Activated naive CD8-positive, alpha-beta T cell treated with anti-CD3 and anti-CD28 coated beads, Interleukin-2, amount 10 ng/mL, durations not matched to agents 7 days and 5 days (primary cell): ENCODE results near the gene RNF151. TPM values are rescaled to one million over a fixed set of nuclear protein-coding genes. Genes with fewer than 3 reads are reported as not detected.

Experiments used
- ATAC-seq: fragments of 150-1000 bp; cut with Tn5 transposase; one replicate; pipeline ENCODE4 v1.10.0; 2021; ENCODE audit warnings: low read depth, moderate library complexity
- POLR2A ChIA-PET: fragments of 350-600 bp; sonication (Branson Sonifier 250); formaldehyde crosslinking; loops from one replicate; lab custom pipeline; 2021; ENCODE audit warnings: antibody characterized with exemption; lab: Charles Lee
- DNase-seq: peaks from one replicate; pipeline ENCODE4 v3.0.0; 2021
- H3K27ac Mint-ChIP-seq: one replicate; pipeline ENCODE4 v1.8.0; 2022; ENCODE audit warnings: mild to moderate bottlenecking, mixed read lengths
- H3K27me3 Mint-ChIP-seq: one replicate; pipeline ENCODE4 v1.8.0; 2022; ENCODE audit warnings: mild to moderate bottlenecking, moderate library complexity, mixed read lengths
- H3K36me3 Mint-ChIP-seq: one replicate; pipeline ENCODE4 v1.8.0; 2021; ENCODE audit warnings: mild to moderate bottlenecking, mixed read lengths
- H3K4me1 Mint-ChIP-seq: one replicate; pipeline ENCODE4 v1.8.0; 2021; ENCODE audit warnings: mixed read lengths
- H3K4me3 Mint-ChIP-seq: one replicate; pipeline ENCODE4 v1.8.0; 2022; ENCODE audit warnings: mild to moderate bottlenecking, moderate library complexity, mixed read lengths
- H3K9me3 Mint-ChIP-seq: one replicate; pipeline ENCODE4 v1.8.0; 2021; ENCODE audit warnings: mixed read lengths
- total RNA-seq, 2 experiments: library from RNA; stranded (reverse); gene quantifications; one replicate each; pipeline ENCODE4 v1.2.3, GENCODE V29; 2021

RNF151 gene
- total RNA-seq, 2 experiments from 2014 or later = not detected

DNA sequence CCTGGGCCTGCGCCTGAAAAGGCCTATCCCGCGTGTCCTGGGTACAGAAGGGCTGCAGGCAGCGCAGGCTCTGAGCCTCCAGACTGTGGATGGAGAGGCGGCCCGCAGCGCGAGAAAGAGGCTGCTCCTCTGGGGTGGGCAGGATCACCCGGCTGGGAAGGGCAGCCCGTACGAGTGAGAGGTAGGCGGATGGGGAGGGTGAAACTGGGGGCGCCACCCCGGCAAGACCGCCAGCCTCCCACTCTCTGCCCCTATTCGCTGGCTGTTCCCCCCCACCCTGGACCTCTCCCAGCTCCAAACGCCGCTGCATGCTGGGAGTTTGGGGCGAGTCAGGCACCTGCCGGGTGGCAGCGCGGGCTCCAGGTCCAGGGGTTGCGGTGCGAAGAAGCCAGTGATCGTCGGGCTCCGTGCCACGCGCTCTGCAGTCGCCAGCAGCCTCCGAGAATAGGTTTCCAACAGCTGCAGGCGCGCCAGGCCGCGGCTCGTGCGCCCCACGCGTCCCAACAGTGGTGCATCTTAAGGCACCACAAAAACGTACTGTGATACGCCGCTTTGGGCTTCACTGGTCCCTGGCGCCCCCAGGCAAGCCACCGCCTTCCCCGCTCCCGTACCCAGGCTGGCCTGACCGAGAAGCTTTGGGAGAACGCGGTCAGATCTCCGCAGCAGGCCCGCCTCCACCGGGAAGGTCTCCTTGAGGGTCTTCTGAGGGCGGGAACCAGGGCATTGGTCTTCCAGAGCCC is 13.5 kb downstream of the RNF151 start:
- no peaks in the 10 kb centered on the region for H3K9me3 Mint-ChIP-seq

DNA sequence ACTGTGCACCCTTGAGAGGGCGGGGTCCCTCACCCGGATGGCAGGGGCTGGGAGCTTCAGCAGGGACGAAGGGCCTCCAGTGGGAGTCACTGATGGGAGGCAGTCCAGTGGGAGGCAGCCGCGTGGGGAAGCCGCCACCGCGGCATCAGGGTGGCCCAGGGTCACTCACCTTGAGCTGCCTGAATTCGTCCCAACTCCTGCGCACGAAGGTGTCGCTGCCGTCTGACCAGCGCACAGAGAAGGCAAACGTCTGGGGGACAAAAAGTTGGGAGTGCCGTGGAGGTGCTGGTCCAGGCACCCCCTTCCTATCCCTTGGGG is 14.1 kb downstream of the RNF151 start:
- DNase-seq (no peak), ATAC-seq (no peak)
- Mint-ChIP-seq H3K27ac (no peak overlapping the region), H3K9me3 (no peaks in the 10 kb centered on the region), H3K4me1 (peaks cover 9% of the 10 kb centered on the region), H3K36me3 (peaks cover 4% of the 10 kb centered on the region), H3K4me3 (no peak overlapping the region), H3K27me3 (peaks cover 30% of the 10 kb centered on the region)
- POLR2A ChIA-PET = interaction anchor here (0.7 to 8.6 kb wide), 4 partner anchors 9 to 174 kb away, joined by 3 to 50 read pairs (median 4); partner anchors contain the start of genes RPS2, TBL3 and TRAF7

More for the DNA sequence above, 13.5 kb downstream of the RNF151 start:
- H3K27me3 Mint-ChIP-seq = peaks cover 30% of the 10 kb centered on the region
- peaks cover 4% of the 10 kb centered on the region for H3K36me3 Mint-ChIP-seq
- POLR2A ChIA-PET = interaction anchor here (0.7 to 8.6 kb wide), 2 partner anchors 11 to 15 kb away, joined by 3 to 50 read pairs; partner anchors contain the start of gene RPS2
- no peak overlapping the region for H3K27ac Mint-ChIP-seq
- DNase-seq (no peak), ATAC-seq (no peak)
- peaks cover 6% of the 10 kb centered on the region for H3K4me1 Mint-ChIP-seq
- H3K4me3 Mint-ChIP-seq = no peak overlapping the region

DNA sequence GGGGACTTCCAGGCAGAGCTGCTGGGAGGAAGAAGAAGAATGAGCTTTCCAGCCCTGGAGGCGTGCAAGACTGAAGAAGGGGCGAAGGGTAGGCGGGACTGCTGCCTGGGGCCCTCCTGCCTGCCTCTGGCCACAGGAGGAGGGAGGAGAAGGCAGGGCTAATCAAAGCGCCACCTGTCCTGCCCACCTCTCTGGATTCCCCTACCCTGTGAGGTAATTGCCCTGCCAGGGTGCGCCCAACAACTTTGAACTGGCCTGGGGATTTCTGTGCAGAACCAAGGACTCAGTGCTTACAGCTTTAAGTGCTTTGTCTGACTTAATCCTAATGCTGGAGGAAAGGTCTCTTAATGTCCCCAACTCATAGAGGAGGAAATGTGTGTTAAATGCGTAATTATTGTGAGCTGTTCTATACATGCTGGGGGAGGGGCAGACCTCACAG is 14.8 kb downstream of the RNF151 start, which contains the start of gene NOXO1:
NOXO1 (minus strand) TSS at position 72 of the 439 bp plus-strand sequence. CDS start 290 bp downstream, outside the sequence.
- DNase-seq (no peak), ATAC-seq (no peak)
- POLR2A ChIA-PET = interaction anchor here (1.3 to 8.6 kb wide), 3 partner anchors 10 to 174 kb away, joined by 4 to 50 read pairs (median 5); partner anchors contain the start of genes RPS2, TBL3 and TRAF7
- Mint-ChIP-seq H3K4me3 (no peak within 1 kb of the TSS), H3K4me1 (peaks cover 12% of the 10 kb centered on the region), H3K9me3 (no peaks in the 10 kb centered on the region), H3K27me3 (peaks cover 30% of the 10 kb centered on the region), H3K36me3 (no peaks in the 10 kb centered on the region), H3K27ac (peak within 1 kb of the TSS; percentile 34)

DNA sequence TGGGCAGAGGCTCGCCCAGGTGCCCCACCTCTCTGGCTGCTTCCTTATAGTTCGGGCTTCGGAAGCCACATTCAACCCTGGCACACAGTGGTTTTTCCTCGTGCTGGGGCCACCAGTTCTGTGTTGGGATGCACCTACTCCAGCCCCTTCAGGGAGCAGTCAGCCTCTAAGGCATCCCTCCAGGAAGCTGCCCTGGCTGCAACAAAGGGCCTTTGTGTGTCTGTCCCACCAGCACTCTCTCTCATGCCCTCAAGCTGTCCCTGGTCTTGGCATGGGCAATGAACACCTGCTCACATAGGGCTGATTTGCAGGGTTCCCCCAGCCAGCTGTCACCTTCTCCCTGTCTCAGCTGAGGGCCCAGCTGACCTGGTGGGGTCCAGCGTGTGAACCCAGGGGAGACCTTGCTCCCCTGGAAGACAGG is 15.4 kb downstream of the RNF151 start:
- POLR2A ChIA-PET = interaction anchor here (0.8 to 8.6 kb wide), 4 partner anchors 10 to 173 kb away, joined by 3 to 50 read pairs (median 4); partner anchors contain the start of genes RPS2, TBL3 and TRAF7
- H3K4me3 Mint-ChIP-seq = no peak overlapping the region
- ATAC-seq (no peak), DNase-seq (no peak)
- peaks cover 30% of the 10 kb centered on the region for H3K27me3 Mint-ChIP-seq
- no peaks in the 10 kb centered on the region for H3K9me3 Mint-ChIP-seq
- no peaks in the 10 kb centered on the region for H3K36me3 Mint-ChIP-seq
- no peak overlapping the region for H3K27ac Mint-ChIP-seq
- H3K4me1 Mint-ChIP-seq = peaks cover 12% of the 10 kb centered on the region

DNA sequence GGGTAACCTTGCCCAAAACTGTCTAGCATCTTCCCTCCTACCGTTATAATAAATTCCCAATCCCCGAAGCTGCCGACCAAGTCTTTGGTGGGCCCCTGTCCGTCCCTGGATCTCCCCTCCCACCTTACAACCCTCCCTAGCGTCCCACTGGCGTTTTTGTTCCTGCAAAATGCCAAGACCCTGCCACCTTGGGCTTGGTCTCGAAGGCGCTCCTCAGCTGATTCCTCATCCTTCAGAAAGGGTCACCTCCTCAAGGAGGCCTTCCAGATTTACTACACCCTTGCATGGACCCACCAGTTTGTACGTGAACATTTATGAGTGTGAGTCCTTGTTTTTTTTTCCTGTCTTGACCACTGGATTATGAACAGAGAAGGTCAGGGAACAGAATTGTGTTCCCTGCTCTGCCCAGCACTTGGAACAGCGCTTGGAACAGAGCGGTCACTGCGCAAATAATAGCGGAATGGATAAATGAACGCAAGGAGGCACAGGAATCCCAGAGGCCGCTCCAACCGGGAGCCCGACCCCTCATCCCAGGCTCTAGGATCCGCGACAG is 16.4 kb downstream of the RNF151 start:
- Mint-ChIP-seq H3K4me3 (peak overlapping the region; percentile 73), H3K27me3 (peaks cover 30% of the 10 kb centered on the region), H3K27ac (no peak overlapping the region), H3K4me1 (peaks cover 12% of the 10 kb centered on the region), H3K36me3 (no peaks in the 10 kb centered on the region), H3K9me3 (no peaks in the 10 kb centered on the region)
- POLR2A ChIA-PET = interaction anchor here (0.8 to 8.6 kb wide), 3 partner anchors 11 to 172 kb away, joined by 3 to 50 read pairs (median 4); partner anchors contain the start of genes RPS2, TBL3 and TRAF7
- DNase-seq (no peak), ATAC-seq (no peak)

DNA sequence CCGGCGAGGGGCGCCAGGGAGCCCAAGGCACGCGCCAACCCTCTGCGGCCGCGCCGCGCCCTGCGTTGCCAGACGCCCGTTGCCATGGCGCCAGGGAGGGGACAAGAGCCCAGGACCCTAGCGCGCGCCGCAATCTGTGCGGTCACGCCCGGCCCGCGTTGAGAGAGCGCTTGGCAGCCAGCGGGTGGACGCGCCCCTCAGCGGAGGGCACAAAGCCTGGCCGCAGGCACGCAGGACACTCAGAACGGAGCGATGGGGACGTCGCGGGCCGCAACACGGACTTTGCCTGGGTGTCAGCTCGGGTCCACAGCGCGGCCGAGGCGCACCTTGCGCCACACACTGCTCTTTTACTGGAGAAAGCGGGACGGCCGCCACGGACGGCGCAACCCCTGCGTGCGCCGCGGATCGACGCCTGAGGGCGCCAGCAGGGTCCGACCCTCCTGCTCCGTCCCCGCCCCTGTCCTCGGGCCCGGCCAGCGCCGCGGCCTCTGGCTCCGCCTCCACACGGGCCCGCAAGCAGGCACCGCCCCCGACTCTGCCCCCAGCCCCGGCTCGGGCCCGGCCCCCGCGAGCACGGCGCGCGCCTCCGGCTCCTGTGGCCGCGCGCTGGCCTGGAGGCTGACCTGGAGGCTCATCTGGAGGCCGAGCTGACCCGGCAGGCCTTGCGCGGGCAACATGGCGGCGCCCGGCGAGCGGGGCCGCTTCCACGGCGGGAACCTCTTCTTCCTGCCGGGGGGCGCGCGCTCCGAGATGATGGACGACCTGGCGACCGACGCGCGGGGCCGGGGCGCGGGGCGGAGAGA is 17.1 kb downstream of the RNF151 start, which contains the start of gene GFER:
GFER (plus strand) TSS at position 650 of the 803 bp plus-strand sequence; CDS start at position 676, 26 bp downstream.
- POLR2A ChIA-PET = interaction anchor here (0.9 to 8.6 kb wide), 4 partner anchors 12 to 171 kb away, joined by 3 to 50 read pairs (median 5); partner anchors contain the start of genes RPS2, TBL3 and TRAF7
- peak within 1 kb of the TSS; percentile 25 for H3K27ac Mint-ChIP-seq

DNA sequence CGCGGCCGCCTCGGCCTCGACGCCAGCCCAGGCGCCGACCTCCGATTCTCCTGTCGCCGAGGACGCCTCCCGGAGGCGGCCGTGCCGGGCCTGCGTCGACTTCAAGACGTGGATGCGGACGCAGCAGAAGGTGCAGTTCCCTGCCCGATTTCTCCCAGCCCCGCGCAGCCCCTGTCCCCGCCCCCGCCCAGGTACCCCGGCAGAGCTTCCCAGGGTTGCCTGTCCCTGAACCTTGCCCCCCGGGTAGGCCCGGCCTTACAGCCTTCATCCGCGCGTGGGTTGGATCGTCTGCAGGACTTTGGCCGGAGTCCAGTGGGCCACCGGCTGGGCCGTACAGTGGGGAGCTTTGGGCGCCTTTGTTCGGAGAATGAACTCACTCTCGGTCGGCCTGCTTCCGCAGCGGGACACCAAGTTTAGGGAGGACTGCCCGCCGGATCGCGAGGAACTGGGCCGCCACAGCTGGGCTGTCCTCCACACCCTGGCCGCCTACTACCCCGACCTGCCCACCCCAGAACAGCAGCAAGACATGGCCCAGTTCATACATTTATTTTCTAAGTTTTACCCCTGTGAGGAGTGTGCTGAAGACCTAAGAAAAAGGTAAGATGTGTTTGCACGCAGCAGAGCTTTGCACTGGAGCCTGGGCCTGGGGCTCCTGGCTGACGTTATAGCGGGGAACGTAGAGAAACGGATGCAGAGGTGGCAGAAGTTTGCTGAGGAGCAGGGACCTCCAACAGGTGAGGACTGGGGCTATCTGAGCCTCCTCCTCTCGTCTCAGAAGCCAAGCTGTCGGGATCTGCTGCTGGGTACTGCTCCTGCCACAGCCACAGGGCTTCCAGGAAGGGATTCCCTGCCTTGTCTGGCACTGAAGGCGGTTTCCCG is 17.9 kb downstream of the RNF151 start:
- H3K27ac Mint-ChIP-seq = peak overlapping the region; percentile 25
- DNase-seq (no peak), ATAC-seq (peak; percentile 30)
- H3K4me3 Mint-ChIP-seq = peak overlapping the region; percentile 83
- POLR2A ChIA-PET = interaction anchor here (0.5 to 8.6 kb wide), 8 partner anchors 13 to 932 kb away, joined by 3 to 50 read pairs (median 6); partner anchors contain the start of genes RPS2, TBL3 and TRAF7
- peaks cover 43% of the 10 kb centered on the region for H3K27me3 Mint-ChIP-seq
- peaks cover 17% of the 10 kb centered on the region for H3K4me1 Mint-ChIP-seq
- H3K36me3 Mint-ChIP-seq = no peaks in the 10 kb centered on the region
- H3K9me3 Mint-ChIP-seq = no peaks in the 10 kb centered on the region

More for the DNA sequence above, 17.1 kb downstream of the RNF151 start, which contains the start of gene GFER:
- peak; percentile 84 for DNase-seq
- peak; percentile 78 for ATAC-seq
- Mint-ChIP-seq H3K4me1 (peaks cover 14% of the 10 kb centered on the region), H3K9me3 (no peaks in the 10 kb centered on the region), H3K36me3 (no peaks in the 10 kb centered on the region), H3K27me3 (peaks cover 35% of the 10 kb centered on the region), H3K4me3 (peak within 1 kb of the TSS; percentile 83)

DNA sequence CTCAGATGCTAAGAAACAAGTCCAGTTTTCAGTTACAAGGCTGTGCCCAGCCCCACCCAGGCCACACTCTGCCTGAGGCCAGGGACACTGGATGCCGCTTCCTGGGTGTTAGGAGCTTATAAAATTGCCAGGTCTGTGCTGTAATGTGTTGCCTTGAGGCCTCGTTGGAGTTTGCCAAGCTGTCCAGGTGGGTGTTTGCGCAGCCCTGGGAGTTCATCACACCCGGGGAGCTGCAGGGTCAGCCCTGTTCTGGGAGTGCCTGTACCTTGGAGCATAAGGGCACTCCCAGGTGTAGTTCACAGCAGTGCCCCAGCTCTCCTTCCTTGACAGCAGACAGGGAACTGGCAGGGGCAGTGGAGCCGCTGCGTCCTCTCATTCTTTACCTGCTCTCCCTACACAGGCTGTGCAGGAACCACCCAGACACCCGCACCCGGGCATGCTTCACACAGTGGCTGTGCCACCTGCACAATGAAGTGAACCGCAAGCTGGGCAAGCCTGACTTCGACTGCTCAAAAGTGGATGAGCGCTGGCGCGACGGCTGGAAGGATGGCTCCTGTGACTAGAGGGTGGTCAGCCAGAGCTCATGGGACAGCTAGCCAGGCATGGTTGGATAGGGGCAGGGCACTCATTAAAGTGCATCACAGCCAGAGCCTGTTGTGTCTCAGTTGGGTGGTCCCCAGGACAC is 19.0 kb downstream of the RNF151 start:
- Mint-ChIP-seq H3K36me3 (no peaks in the 10 kb centered on the region), H3K9me3 (no peaks in the 10 kb centered on the region), H3K27me3 (peaks cover 40% of the 10 kb centered on the region), H3K4me3 (peak overlapping the region; percentile 83), H3K27ac (no peak overlapping the region), H3K4me1 (peaks cover 17% of the 10 kb centered on the region)
- no peak for ATAC-seq
- DNase-seq = no peak
- POLR2A ChIA-PET = interaction anchor here (1.0 to 8.6 kb wide), 6 partner anchors 14 to 170 kb away, joined by 3 to 50 read pairs (median 8); partner anchors contain the start of genes RNF151, RPS2, TBL3 and TRAF7

DNA sequence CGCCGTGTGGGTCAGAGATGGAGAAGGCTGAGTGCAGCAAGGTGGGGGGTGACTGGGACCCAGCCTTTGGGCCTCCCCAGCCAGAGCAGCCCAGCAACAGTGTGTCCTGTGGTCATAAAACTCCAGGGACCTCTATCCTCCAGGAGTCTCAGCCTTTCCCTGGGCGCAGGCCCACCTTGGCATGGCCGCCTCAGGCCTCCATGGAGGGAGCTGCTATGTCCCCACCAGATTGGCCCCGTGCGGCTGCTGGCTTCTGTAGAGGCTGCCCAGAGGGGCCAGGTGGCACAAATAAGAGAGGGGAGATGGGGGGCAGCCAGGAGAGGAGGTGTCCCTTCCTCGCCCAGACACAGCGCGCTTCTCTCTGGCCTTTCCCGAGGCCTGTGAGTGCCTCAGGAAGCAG is 20.5 kb downstream of the RNF151 start:
- ATAC-seq = no peak
- no peak overlapping the region for H3K4me3 Mint-ChIP-seq

DNA sequence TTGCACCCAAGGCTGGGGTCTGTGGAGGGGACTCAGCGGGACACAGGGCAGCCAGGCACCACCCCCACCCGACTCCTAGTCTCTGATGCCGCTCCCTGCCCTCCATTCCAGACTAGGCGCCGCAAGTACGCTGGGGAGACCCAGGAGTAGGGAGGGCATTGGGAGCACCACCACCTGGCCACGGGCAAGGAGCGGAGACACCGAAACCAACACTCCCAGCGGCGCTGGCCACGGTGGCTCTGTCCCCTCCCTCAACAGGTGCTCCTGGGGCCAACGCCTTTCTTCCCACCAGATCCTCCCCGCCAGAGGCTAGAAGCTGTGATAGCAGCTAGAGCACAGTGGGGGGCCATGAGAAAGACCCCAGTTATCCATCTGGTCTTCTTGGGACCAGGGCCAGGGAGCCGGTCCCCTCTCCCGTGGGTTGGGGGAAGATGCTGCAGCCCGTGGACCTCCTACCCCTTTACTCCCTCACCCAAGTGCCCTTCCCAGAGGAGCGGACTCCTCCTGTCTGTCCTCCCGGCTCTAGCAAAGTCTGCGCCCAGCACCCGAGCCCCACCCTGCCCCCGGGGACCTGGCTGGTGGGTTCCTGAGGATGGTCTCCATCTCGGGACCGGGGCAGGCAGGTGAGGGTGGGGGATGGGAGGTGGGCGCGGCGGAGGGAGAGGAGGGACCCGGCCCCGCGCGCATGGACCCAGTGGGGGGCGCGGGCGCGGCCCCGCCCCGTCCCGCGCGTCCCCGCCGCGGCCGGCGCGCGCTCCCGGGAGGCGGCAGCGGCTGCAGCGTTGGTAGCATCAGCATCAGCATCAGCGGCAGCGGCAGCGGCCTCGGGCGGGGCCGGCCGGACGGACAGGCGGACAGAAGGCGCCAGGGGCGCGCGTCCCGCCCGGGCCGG is 22.8 kb downstream of the RNF151 start, which contains the start of gene SYNGR3:
SYNGR3 (plus strand) TSS at position 762 of the 892 bp plus-strand sequence. CDS start 133 bp downstream, outside the sequence.
- peak within 1 kb of the TSS; percentile 67 for H3K27ac Mint-ChIP-seq

More for the DNA sequence above, 20.5 kb downstream of the RNF151 start:
- H3K9me3 Mint-ChIP-seq = no peaks in the 10 kb centered on the region
- POLR2A ChIA-PET = interaction anchor here (2.0 to 5.7 kb wide), 2 partner anchors 23 kb away, joined by 8 to 36 read pairs; partner anchors contain the start of gene RPS2
- no peak for DNase-seq
- H3K36me3 Mint-ChIP-seq = no peaks in the 10 kb centered on the region
- peaks cover 25% of the 10 kb centered on the region for H3K27me3 Mint-ChIP-seq
- no peak overlapping the region for H3K27ac Mint-ChIP-seq
- H3K4me1 Mint-ChIP-seq = peaks cover 24% of the 10 kb centered on the region

More for the DNA sequence above, 22.8 kb downstream of the RNF151 start, which contains the start of gene SYNGR3:
- Mint-ChIP-seq H3K4me3 (peak within 1 kb of the TSS; percentile 75), H3K27me3 (peaks cover 13% of the 10 kb centered on the region), H3K9me3 (no peaks in the 10 kb centered on the region), H3K36me3 (no peaks in the 10 kb centered on the region), H3K4me1 (peaks cover 24% of the 10 kb centered on the region)
- ATAC-seq (no peak), DNase-seq (peak; percentile 57)
- POLR2A ChIA-PET = interaction anchor here (3.4 to 5.7 kb wide), 2 partner anchors 18 to 25 kb away, joined by 15 to 36 read pairs; partner anchors contain the start of genes RPS2 and TBL3
